HK-2 (cell line): Measurements from ENCODE around the gene ZC3H10.

Source experiments
- DNase-seq: peaks from one replicate; pipeline ENCODE4 v3.0.0-alpha.2; 2018; ENCODE audit not compliant: unreplicated experiment

ZC3H10 gene

DNA sequence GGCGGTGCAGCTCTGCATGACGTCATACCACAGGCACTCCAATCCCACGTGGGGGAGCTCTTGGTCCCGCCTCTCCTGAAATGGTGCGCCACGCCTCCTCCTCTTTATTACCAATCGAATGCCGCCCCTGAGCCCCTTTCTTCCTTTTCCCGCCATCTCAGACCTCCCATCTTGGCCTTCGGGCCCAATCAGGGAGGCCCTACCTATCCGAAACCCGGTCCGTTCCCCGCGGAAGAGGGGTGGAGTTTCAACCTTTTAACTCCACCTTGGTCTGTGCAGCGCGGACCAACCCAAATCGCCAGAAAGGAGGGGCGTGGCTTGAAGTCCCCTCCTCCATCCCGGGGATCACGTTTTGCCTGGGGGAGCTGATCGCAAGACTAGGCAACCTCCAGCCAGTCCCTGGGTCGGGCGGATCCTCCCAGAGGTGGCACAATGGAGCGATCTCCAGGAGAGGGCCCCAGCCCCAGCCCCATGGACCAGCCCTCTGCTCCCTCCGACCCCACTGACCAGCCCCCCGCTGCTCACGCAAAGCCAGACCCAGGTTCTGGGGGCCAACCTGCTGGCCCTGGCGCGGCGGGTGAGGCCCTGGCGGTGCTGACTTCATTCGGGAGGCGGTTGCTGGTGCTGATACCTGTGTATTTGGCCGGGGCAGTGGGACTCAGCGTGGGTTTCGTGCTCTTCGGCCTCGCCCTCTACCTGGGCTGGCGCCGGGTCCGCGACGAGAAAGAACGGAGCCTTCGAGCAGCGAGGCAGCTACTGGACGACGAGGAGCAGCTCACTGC, 10.0 kb downstream of the ZC3H10 start, which contains the start of gene ESYT1:
Gene ESYT1 (plus strand): TSS at position 380 of the 782 bp plus-strand sequence. CDS start 53 bp downstream, at position 433.
- peak; percentile 99 for DNase-seq

DNA sequence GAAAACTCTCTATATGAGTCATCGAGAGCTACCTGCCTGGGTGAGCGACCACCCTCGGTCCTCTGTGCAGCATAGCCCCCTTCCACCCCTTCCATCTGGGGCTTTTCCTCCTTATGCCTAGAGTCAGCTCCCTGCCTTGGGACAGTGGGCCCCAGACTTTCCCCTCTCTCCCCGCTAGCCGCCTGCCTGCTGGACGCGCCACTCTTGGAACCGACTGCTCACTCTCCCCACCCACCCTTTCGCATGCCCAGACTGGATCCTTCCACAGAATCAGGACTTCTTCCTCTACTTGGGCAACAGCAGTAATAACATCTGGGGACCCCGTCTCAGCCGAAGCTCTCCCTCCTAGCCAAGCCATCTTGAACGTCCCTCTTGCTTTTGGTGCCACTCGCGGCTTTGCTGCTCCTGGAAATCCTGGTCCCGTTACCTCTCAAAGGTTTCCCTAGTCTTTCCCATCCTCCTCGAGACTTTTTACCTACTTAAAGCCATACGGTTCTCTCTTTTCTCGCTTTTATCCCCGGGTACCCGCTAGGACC, 10.7 kb downstream of the ZC3H10 start:
- DNase-seq: no peak

DNA sequence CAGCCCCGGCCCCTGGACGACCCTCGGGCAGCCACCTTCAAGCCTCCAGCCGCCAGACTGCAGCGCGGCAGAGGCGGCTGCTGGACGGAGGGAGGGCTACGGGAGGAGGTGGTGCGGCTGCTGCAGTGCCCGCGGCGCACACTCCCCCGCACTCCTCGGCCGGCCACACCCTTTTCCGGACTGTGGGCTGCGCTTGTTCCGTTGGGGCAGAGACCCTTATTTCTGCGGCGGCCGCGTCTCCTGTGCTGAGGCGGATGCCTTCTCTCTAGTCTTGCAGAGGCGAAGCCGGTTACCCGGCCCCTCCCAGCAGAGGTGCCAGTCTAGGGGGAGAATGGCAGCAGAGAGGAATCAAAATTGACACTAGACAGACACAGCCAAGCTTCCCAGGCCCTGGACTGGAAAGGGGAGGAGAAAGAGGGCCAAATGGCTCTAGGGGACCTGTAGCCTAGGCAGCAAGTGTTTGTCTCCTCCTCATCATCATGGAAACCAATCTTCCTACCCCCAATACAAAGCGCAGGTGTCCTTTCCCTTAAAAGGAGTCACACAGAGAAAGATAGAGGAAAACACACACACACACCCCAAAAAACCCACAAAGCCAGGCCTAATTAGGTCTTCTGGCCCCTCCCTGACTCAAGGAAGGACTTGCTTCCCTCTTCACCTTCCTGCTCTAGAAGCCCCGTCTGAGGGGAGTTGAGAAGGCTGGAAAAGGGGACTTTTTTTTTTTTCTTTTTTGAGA, 11.3 kb downstream of the ZC3H10 start:
- peak; percentile 61 for DNase-seq

DNA sequence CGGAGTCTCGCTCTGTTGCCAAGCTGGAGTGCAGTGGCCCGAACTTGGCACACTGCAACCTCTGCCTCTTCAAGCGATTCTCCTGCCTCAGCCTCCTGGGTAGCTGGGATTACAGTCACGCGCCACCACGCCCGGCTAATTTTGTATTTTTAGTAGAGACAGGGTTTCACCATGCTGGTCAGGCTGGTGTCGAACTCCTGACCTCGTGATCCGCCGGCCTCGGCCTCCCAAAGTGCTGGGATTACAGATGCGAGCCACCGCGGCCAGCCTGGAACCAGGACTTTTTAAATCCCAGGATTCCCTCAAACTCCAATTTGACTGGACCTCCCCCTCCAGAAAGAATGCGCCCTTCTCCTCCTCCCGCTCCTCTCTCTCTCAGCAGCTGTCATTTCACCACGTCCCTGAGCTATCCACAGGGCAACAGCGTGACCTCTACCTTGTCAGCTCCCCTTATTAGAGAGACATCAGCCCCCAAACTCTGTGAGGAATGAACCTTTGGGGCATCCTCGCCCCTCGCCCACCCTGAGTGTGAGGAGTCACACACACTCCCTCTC, 12.0 kb downstream of the ZC3H10 start:
- DNase-seq: no peak

DNA sequence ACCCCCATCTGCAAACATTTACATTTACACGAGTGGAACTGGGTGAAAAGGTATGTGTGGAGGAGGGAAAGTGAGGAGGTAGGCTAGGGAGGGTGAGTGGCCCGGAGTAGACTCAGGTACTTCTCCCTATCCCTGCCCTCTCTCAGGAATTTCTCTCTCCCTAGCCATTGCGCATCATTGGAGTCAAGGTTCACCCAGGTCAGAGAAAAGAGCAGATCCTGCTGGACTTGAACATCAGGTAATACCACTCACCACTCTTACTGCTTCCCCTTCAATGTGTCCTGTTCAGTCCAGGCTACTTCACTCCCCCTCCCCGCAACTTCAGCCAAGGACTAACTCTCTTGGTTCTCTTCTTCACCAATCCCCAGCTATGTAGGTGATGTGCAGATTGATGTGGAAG, 12.8 kb downstream of the ZC3H10 start:
- DNase-seq: no peak

DNA sequence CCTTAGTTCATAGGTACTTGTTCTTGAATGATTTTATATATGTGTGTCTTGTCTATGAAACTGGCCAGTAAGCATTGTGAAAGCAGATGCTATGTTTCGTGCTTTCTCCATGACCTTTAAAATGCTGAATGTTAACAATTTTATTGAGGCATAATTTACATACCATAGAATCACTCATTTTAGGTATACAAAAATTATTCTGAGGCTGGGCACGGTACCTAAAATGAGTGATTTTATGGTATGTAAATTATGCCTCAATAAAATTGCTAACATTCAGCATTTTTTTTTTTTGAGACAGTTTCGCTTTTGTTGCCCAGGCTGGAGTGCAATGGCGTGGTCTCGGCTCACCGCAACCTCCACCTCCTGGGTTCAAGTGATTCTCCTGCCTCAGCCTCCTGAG, 16.8 kb downstream of the ZC3H10 start:
- no peak for DNase-seq

DNA sequence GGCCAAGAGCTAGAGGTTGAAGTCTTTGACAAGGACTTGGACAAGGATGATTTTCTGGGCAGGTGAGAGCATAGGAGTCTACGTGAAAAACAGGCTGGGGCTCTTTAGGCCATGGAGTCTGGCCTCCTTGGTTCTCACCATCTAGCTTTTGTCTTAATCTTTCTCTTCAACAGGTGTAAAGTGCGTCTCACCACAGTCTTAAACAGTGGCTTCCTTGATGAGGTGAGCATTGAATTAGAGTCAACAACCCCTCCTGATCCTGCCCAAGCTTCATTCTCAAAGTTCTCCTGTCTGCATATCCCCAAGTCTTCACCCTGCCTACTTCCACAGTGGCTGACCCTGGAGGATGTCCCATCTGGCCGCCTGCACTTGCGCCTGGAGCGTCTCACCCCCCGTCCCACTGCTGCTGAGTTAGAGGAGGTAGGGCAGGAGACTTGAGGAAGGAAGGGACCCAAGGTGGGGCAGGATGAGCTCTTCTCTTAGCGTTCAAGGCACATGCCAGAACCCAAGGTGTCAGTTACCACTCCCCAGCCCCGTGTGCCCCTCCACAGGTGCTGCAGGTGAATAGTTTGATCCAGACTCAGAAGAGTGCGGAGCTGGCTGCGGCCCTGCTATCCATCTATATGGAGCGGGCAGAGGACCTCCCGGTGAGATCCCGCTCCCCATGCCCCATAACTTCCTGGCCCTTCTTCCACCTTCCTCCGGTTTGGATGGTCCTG, 19.9 kb downstream of the ZC3H10 start:
- DNase-seq: no peak

DNA sequence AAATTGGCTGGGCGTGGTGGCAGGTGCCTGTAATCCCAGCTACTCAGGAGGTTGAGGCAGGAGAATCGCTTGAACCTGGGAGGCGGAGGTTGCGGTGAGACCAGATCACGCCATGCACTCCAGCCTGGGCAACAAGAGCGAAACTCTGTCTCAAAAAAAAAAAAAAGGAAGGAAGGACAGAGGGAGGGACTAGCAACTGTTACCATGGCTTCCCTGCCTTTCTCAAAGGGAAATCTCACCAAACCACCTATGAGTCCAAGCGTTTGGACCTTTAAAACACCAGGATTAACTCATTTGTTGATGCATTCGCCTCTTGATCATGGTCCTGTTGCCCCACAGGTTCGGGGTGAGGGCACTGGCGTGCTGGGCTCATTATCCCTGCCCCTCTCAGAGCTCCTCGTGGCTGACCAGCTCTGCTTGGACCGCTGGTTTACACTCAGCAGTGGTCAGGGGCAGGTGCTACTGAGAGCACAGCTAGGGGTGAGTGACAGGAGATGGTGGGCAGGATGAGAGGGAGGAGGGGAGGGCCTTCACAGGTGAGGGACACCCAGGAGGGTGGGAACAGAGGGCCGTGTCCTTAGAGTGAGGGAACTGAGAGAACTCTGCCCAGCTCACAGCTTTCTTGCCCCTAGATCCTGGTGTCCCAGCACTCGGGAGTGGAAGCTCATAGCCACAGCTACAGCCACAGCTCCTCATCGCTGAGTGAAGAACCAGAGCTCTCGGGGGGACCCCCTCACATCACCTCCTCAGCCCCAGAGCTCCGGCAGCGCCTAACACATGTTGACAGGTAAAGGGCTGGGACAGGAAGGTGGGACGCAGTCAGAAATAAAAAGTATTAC, 24.1 kb downstream of the ZC3H10 start:
- DNase-seq: no peak

DNA sequence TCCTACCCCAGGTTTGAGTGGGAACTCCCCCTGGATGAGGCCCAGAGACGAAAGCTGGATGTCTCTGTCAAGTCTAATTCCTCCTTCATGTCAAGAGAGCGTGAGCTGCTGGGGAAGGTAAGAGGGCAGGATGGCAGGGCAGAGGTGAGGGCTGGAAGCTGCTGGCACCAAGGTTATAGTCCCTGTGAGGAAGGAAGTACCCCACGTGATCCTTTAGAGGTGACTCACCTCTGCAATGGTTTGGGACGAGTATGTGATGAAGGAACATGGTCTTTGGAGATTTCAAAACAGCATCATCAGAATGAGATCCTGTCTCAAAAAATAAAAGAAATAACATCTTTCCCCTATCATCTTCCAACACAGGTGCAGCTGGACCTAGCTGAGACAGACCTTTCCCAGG, 25.2 kb downstream of the ZC3H10 start:
- no peak for DNase-seq

DNA sequence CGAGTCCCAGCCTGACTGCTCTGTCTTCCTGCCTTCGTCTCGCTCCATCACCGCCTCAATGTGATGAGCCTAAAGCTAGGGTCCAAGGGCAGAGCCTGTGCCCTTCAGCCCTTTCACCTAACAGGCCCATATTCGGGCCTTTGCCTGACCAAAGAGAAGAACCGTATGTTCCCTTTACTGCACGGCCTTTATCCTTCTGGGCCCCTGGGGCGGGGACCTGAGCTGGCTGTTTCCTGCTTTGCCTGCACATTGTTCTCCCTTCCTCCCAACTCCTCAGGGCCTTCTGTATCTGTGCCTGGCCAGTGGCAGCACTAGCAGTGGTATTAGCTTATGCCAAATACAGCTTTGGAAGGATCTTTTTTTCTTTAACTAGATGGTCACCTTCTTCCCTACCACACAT, 25.8 kb downstream of the ZC3H10 start:
- no peak for DNase-seq

DNA sequence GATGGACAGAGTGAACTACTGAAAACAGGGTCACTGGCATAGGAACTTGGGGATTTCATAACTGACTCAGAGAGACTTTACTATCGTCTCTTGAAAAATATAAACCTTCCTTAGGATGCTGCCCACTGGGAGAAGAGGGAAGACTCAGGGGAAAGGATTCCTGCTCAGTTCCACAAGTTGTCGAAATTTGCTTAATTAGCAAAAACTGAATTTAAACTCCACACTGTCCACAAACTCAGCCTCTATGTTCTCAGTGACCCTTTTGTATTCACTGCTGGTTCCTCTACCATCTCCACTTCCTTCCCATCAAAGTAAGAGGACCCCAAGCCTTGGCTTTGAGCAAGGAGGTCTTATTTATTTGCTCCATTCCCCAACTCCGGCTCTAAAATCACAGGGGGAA, 27.2 kb downstream of the ZC3H10 start:
- DNase-seq: no peak

DNA sequence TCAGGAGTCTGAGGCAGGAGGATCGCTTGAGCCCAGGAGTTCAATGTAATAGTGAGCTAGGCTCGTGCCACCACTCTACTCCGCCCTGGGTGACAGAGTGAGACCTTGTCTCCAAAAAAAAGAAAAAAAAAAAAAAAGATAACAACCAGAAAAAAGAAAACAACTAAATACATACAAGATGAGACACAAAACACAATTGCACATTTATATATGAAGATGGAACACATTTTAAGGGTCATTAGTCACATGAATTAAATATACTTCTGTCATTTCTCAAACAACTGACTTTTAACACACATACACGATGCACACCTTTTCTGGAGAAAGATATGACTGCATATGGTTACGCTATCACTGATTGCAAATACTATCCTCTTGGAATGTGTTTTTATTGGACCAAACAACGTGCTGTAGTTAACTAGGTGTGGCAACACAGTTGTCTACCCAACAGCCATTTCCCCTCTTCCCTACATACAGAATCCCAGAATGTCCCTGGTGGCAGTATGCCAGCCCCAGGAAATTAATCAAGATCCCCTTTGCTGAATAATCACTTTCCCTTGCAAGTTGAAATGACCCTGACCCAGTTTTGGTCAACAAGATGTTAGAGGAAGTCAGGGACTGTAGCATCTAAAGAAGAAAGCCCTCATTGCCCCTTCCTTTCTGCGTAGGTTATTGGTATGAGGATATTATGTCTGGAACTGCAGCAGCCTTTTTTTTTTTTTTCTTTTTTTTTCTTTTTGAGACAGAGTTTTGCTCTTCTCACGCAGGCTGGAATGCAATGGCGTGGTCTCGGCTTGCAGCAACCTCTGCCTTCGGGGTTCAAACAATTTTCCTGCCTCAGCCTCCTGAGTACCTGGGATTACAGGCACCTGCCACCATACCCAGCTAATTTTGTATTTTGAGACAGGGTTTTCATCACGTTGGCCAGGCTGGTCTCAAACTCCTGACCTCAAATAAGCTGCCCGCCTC, 28.7 kb downstream of the ZC3H10 start:
- DNase-seq: no peak

DNA sequence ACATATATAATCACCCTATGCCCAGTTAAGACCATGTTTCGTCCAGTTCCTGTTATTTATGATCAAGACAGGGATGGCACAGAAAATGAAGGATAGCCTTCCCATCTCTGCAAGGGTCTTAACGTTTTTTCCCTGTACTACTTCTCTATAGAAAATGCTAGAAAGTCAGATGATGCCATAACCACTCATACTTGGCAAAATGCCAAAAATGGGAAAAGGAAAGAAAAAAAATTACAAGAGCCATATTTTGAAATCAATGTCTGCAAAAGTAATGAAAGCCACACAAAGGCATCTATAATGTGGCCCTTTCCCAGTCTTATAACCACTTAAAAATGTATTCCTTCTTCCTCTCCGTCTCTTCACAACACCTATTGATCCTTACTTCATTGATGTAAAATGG, 32.5 kb downstream of the ZC3H10 start:
- DNase-seq: no peak

DNA sequence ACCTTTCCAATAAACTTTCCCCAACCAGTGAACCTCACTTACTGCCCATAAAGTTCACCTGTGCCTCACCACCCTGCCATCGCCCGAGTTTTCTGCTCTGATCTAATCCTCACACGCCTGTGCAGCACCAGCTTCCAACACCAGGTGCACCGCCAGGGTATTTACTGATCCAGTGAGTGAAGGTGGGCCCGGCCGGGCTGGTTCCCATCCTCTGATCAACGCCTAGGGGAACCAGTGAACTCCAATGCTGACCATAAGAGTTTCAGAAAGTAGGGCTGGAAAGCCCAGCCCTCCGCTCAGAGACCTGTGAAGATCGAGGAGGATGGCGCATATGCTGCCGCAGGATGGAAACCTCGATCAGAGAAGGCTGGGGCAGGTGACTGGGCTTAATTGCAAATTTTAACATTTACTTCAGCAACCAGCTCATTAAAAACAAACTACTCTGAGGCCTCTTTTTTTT, 33.6 kb downstream of the ZC3H10 start:
- DNase-seq: peak; percentile 72

DNA sequence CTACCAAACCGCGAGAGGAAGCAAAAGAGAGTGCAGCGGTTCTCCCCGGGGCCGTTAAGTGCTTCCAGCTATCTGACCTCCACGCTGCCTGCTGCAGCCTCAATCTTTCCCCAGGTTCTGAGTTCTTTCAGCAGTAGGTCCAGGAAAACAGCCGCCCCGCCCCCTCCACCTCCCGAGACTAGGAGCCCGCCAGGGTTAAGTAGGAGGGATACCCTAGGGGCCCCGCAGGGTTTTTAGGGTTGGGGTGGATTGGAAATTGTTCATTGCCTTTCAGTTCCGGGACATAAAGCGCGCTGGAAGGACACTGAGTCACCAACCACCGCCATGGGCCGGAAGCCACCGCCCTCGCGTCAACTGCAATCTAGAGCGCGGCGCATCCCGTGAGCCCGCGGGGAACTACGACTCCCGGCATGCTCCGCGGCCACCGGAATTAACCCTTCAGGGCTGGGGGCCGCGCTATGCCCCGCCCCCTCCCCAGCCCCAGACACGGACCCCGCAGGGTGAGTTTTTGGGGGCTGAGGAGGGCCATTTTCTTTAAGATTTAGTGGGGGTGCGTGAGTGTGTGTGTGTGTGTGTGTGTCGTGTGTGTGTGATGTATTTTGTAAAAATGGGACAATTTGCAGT, 34.2 kb downstream of the ZC3H10 start, which contains the start of gene MYL6B:
Gene MYL6B (plus strand): TSS at position 456 of the 624 bp plus-strand sequence. CDS start 1,332 bp downstream, outside the sequence.
- DNase-seq: peak; percentile 94

DNA sequence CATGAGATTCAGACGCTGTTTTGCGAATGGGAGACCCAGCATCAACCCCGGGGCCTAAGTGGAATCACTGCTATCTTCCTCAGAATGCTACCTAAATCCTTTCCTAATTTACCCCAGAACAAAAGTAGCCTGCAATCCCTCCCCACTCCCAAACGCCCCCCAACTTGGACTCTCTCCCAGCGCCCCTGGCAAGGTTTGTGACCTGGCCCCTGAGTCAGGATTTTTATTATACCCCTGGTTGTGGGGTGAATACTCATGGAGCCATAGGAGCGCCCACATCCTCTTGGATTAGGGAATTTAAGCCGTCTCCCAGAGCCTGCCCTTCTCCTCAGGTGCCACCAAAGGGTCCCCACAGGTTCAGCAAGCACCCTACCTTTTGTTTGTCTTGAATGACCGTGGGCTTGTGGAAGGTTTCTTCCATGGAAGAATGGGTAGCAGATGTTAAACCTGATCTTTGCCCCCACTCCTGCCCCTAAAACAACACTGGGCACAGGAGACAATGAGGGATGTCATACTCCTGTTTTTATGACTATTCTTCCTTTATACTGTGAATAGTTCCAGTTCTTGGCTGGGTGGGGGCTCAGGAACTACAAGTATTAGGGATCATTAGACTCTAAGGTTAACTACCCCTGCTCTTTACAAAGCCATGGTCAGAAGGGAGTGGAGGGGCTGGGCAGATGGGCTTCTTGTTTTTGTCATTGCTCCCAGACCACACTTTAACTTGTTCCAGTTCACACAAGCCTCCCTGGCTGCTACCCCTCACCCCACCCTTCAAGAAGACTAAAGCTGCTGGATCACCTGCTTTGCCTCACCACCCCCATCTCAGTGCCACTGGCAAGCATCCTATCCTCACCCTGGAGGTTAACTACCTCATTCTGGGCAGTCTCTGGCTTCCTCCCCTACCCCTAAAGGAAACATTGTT, 35.0 kb downstream of the ZC3H10 start:
- no peak for DNase-seq

DNA sequence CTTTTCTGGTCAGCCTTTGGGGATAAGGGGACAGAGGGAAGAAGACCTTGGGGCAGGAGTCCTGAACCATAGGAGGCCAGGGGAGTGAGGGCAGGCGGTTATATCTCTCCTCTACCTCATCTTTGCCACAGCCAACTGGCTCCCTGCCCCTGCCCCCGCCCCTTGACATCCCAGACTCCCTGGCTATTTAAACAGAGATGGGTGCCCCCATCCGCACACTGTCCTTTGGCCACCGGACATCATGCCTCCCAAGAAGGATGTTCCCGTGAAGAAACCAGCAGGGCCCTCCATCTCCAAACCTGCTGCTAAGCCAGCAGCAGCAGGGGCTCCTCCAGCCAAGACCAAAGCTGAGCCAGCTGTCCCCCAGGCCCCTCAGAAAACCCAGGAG, 35.6 kb downstream of the ZC3H10 start:
- DNase-seq: no peak

DNA sequence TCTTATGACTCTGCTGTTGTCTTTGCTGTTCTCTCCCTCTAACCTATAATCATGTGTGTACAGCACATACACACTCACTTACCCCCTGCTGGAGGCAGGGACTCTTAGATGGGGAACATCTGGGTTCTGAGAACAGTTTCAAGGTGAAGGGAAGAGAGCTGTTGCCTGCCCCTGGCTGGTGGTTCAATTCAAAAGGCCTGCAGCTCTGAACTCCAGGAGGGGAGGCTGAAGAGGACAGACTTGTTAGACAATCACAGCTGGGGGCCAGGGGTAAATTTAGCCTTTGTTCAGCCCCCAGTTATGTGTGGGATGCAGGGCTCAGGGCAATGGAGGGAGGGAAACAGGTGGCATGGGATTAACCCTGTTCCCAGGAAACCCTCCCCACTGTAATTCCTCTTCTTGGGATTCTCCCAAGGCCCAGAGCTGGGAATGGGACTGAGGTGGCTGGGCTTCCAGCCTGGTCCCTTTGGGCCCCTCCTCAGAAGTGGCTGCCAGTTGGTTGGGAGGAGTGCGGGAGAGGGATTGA, 36.2 kb downstream of the ZC3H10 start:
- DNase-seq: no peak
